HUES64 (cell line): ENCODE data around the gene SEC61B. TPM values are rescaled to one million over a fixed set of nuclear protein-coding genes. Genes with fewer than 3 reads are reported as not detected.

Experiments
- H3K27ac ChIP-seq: 2 replicates; pipeline ENCODE4 v1.7.0; 2013; ENCODE audit warnings: low read depth, low read length, inconsistent platforms
- H3K27me3 ChIP-seq: 2 replicates; pipeline ENCODE4 v1.6.1; 2013; ENCODE audit warnings: mild to moderate bottlenecking, low read length; ENCODE audit not compliant: insufficient read depth
- H3K36me3 ChIP-seq: 2 replicates; pipeline ENCODE4 v1.6.1; 2013; ENCODE audit warnings: mild to moderate bottlenecking, low read length; ENCODE audit not compliant: insufficient read depth
- H3K4me1 ChIP-seq: 2 replicates; pipeline ENCODE4 v1.6.1; 2013; ENCODE audit warnings: mild to moderate bottlenecking, low read length, moderate library complexity; ENCODE audit not compliant: insufficient read depth
- H3K4me3 ChIP-seq: 2 replicates; pipeline ENCODE4 v1.5.1; 2013; ENCODE audit warnings: mild to moderate bottlenecking, low read length, moderate library complexity
- H3K9ac ChIP-seq: 2 replicates; pipeline ENCODE4 v1.6.1; 2013; ENCODE audit warnings: mild to moderate bottlenecking, low read depth, low read length
- H3K9me3 ChIP-seq: 2 replicates; pipeline ENCODE4 v1.6.1; 2013; ENCODE audit warnings: low read depth, low read length; ENCODE audit not compliant: insufficient read depth
- WGBS: fragments of 150-250, 120-280 bp; methylation state at CpG from one replicate; pipeline ENCODE4 v1.1.7; 2013; ENCODE audit warnings: missing lambda C conversion rate; 5-methylcytosine and 5-hydroxymethylcytosine counted together
- polyA plus RNA-seq, 2 experiments: library from polyadenylated mRNA; stranded (reverse); fragments of 50-300 nt; gene quantifications; one replicate each; pipeline ENCODE4 v1.2.3, GENCODE V29; 2013

SEC61B gene
- polyA plus RNA-seq (2013, experiment 1 of 2): 204 TPM
- polyA plus RNA-seq (2013, experiment 2 of 2): 185 TPM

DNA sequence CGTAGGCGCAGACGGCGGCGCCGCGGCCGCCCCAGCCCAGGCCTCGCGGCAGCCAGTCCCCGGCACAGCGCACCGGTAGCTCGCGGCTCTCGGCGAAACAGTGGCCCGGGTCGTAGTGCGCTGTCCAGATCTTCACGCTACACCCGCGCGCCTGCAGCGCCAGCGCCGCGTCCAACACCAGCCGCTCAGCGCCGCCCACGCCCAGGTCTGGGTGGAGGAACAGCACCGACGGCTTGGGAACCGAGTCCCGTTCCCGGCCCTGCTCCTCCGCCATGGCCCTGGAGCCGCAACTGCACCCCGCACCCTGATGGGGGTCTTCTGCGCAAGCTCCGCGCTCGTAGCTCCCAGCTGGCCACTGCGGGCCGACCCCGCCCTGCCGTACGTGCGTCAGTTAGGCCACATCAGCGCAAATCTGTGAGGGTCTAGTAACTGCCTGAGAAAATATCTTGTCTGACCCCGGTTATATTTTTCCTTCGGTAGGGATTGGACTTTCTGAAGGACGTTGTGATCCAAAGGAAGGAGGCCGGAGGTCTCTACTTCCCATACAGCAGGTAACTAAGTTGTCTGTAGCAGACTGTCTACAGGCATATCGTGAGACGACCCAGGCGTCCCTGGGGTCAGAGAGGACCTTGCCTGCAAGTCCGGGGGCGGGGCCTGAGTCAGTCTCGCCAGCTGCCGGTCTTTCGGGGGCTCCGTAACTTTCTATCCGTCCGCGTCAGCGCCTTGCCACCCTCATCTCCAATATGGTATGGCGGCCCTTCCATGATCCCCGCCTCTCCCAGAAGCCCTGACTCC lies at the start of gene SEC61B, which contains the start of gene ALG2:
SEC61B (plus strand) TSS at position 662 of the 795 bp plus-strand sequence; CDS start at position 744, 82 bp downstream.
ALG2 (minus strand) TSS at position 322 of the 795 bp plus-strand sequence; CDS start at position 274, 48 bp downstream.
- no peaks in the 10 kb centered on the region for H3K9me3 ChIP-seq
- H3K27ac ChIP-seq: peak within 1 kb of the TSS; percentile 95
- WGBS: under 1% methylated on average over 70 of the region's 70 CpGs
- H3K36me3 ChIP-seq: peaks cover 44% of the 10 kb centered on the region
- H3K4me1 ChIP-seq: peaks cover 4% of the 10 kb centered on the region; the same call in 1 of the 2 replicates
- peak within 1 kb of the TSS; percentile 93 for H3K4me3 ChIP-seq
- no peaks in the 10 kb centered on the region for H3K27me3 ChIP-seq
- H3K9ac ChIP-seq: peak within 1 kb of the TSS; percentile 93

DNA sequence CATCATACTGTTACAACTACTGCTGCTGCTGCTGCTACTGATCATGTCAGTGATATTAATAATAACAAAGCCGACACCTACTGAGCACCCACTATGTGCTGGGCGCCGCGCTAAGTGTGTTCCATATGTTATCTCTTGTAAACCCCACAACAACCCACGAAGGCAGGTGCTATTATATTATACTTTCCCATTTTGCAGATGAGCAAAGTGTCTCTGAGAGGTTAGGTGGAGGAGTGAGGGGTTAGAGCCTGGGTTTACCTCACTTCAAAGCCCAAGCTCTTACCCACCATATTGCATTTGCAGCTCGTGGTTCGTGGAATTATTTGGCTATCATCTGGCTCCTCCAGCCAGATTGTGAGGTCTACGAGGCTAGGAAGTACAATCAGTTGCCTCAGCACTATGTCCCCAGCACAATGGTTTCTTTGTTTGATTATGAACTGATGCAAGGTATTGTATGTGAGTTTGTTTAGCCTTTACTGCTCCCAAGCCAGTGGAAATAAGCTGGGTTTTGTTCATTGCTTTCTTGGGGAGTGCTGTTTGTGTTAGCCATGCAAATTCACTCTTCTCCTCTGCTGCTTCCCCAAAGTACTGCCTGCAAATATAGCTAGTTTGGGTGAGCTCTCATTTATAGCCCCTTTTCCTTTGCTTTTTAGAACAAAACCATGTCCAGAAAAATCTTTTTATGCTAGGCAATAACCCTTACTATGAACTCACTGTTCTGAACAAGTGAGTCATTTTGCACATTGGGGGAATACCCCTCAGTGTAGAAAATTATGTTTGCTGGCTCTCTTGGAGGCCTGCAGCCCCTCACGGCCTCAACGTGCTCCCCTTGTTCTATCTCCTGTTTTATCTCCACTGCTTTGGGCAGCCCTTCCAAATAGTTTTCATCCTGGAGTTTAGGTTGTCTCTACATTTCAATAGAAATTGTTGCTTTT lies 48.2 kb upstream of the SEC61B start:
- Histone ChIP-seq H3K27me3 (no peaks in the 10 kb centered on the region), H3K4me1 (peaks cover 39% of the 10 kb centered on the region), H3K9ac (no peak overlapping the region), H3K36me3 (no peaks in the 10 kb centered on the region), H3K27ac (no peak overlapping the region), H3K9me3 (no peaks in the 10 kb centered on the region), H3K4me3 (no peak overlapping the region)
- 84% methylated on average over 10 of the region's 10 CpGs for WGBS

DNA sequence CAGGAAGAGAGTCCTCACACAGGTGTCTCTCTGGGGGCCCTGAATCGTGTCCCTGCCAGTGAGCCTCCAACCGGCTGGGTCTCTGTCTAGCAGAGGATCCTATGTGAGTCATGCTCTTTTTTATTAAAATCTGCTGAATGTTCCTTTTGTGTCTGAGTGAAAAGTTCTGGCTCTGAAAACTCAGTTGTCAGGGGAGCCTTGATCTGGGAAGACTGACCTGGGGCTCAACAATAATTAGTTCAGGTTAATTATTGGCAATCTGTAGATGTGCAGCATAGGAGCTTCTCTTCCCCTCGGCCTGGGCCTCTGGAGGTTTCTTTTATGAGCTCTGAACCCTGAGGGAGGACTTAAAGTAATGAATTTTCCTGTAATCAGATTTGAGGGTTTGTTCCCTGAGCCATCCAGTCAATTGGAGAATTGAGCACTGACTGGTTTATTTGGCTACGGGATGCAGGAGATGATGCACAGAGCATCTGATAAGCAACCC lies 45.5 kb upstream of the SEC61B start:
- Histone ChIP-seq H3K9me3 (no peaks in the 10 kb centered on the region), H3K36me3 (no peaks in the 10 kb centered on the region), H3K27me3 (no peaks in the 10 kb centered on the region), H3K4me1 (peaks cover 20% of the 10 kb centered on the region; the same call in 1 of the 2 replicates), H3K4me3 (no peak overlapping the region), H3K9ac (no peak overlapping the region), H3K27ac (no peak overlapping the region)
- 65% methylated on average over 4 of the region's 4 CpGs for WGBS

DNA sequence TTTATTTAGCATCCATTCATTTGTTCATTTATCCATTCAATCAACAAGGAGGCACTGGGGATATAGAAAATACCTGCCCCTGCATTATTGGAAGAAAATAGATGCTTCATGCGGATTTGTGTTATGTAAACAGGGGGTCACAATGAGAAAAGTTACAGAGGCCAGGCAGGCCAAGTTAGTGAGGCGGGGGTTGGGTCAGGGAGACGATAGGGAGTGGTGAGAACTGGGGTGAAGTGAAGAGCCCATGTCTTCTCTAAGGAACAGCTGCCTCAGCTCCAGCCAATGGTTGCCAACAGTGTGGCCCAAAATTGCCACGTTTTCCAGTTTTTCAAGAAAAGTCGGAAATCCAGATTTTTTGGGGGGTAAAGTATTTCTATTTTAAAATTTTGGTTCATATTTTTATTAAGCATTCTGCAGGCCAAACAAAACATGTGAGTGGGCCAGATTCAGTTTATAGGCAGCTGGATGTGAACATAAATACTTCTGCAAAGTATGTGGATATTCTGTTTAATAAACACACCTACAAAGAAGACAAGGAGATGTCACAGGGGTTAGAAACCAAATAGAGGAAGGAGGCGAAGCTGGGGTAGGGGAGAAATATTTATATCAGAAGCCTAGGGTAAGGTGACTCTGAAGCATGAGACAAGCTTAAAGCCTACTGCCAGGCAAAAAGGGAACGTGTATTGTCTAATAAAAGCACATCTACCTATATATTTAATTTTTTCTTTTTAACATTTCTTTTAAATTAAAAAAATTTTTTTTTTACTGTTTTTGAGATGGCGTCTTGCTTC lies 44.3 kb upstream of the SEC61B start:
- Histone ChIP-seq H3K4me1 (peaks cover 20% of the 10 kb centered on the region; the same call in 1 of the 2 replicates), H3K9ac (no peak overlapping the region), H3K36me3 (no peaks in the 10 kb centered on the region), H3K27me3 (no peaks in the 10 kb centered on the region), H3K4me3 (no peak overlapping the region), H3K27ac (no peak overlapping the region), H3K9me3 (no peaks in the 10 kb centered on the region)
- 94% methylated on average over 7 of the region's 8 CpGs for WGBS

DNA sequence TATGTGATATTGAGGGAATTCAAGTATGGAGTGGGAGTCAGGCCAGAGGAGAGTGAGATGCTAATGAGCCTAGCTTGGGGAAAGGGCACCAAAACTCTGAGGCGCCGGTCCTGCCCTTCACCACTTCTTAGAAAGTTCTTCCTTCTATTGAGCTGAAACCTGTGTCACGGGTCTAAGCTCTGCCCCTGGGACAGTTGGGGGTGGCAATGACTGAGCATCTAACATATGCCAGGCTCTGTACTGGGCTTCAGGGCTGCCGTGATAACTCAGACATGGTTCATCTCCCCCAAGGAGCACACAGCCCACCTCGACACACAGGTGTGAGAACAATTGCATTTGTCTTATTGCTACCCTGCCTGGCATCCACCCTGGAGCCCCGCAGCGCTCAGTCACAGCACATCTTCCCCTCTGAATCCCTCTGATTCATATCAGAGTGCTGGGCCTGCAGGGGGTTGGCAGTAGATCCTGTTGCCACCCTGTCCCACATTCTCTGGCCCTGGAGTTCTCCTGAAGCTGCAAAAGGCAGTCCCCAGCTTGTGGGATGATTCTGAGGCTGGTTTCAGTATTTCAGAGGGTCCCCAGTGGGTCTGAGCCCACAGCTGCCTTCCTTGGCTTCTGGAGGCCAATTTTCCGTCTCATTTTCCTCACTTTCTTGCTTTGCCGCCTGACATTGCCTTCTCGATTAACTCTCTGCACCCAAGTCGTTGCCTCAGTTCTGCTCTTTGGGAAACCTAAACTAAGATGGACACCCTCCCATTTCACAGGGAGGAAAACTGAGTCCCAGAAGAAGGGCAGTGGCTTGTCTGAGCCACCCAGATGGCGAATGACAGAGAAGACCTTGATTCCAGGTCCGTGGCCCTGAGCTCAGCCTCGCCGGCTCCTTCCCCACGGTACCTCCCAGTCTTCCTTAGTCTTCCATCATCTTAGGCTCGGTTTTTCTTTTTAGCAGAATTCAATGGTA lies 42.9 kb upstream of the SEC61B start:
- no peak overlapping the region for H3K4me3 ChIP-seq
- peaks cover 12% of the 10 kb centered on the region; the same call in 1 of the 2 replicates for H3K4me1 ChIP-seq
- no peaks in the 10 kb centered on the region for H3K36me3 ChIP-seq
- no peaks in the 10 kb centered on the region for H3K9me3 ChIP-seq
- H3K27me3 ChIP-seq: no peaks in the 10 kb centered on the region
- no peak overlapping the region for H3K27ac ChIP-seq
- no peak overlapping the region for H3K9ac ChIP-seq
- WGBS: 93% methylated on average over 17 of the region's 17 CpGs

DNA sequence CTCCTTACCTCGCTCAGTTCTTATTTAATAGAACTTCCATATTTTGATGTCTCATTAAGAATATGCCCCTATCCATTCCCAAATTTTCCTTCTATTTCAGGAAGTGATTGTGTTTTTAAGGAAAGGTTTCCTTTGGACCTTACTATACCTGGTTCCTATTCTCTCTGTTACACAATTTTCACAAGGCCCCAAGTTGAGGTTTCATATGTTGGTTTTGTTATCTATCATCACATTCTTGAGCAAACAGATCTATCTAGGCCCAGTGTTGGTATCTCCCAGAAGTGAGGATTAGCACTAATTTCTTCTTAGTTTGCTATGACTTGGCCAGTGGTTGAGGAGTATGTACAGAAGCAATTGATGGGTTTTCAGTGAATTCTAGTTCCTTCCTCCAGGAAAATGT lies 41.9 kb upstream of the SEC61B start:
- Histone ChIP-seq H3K4me3 (no peak overlapping the region), H3K4me1 (peaks cover 11% of the 10 kb centered on the region; the same call in 1 of the 2 replicates), H3K36me3 (no peaks in the 10 kb centered on the region), H3K27me3 (no peaks in the 10 kb centered on the region), H3K9ac (no peak overlapping the region), H3K27ac (no peak overlapping the region), H3K9me3 (no peaks in the 10 kb centered on the region)
- 89% methylated on average over 1 of the region's 1 CpG for WGBS

DNA sequence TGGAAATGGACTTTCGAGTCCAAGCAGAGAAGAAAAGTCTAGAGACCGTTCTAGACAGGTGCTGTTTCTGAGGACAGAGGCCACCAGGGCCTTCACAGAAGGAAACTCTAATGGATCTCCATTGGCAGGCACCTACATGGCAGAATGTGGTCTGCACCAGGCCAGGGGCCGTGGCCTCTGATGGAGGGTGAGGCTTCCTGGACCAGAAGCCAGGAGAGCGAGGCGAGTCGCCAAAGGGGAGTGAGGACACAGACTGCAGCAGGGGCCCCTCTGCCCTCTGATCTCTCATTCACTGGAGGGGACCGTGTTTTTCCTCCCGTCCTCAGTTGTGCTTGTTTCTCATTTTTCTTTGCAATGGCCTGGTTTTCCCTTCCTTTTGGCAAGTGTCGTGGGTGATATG lies 41.4 kb upstream of the SEC61B start:
- no peak overlapping the region for H3K27ac ChIP-seq
- H3K9me3 ChIP-seq: no peaks in the 10 kb centered on the region
- H3K9ac ChIP-seq: no peak overlapping the region
- no peaks in the 10 kb centered on the region for H3K36me3 ChIP-seq
- WGBS: 89% methylated on average over 8 of the region's 9 CpGs
- no peak overlapping the region for H3K4me3 ChIP-seq
- H3K4me1 ChIP-seq: peaks cover 11% of the 10 kb centered on the region; the same call in 1 of the 2 replicates
- H3K27me3 ChIP-seq: no peaks in the 10 kb centered on the region

DNA sequence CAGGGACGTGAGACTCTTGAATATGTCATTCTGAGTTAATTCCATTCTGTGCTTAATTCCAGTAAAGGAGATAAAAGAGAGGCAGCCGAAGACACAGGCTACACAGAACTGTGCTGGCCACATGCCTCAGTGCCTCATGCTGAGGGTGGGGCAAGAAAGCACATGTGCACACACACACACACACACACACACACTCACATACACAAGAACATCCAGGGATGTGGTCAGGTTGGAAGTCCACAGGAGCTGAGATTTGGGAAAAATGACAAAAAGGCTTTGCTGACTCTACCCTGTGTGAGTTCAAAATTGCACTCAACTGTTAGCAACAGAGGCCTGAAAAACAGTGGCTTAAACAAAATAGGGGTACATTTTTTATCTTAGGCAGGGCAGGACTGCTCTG lies 40.9 kb upstream of the SEC61B start:
- no peak overlapping the region for H3K27ac ChIP-seq
- no peaks in the 10 kb centered on the region for H3K27me3 ChIP-seq
- H3K36me3 ChIP-seq: no peaks in the 10 kb centered on the region
- WGBS: 88% methylated on average over 2 of the region's 2 CpGs
- peaks cover 10% of the 10 kb centered on the region; the same call in 1 of the 2 replicates for H3K4me1 ChIP-seq
- no peaks in the 10 kb centered on the region for H3K9me3 ChIP-seq
- no peak overlapping the region for H3K4me3 ChIP-seq
- H3K9ac ChIP-seq: no peak overlapping the region

DNA sequence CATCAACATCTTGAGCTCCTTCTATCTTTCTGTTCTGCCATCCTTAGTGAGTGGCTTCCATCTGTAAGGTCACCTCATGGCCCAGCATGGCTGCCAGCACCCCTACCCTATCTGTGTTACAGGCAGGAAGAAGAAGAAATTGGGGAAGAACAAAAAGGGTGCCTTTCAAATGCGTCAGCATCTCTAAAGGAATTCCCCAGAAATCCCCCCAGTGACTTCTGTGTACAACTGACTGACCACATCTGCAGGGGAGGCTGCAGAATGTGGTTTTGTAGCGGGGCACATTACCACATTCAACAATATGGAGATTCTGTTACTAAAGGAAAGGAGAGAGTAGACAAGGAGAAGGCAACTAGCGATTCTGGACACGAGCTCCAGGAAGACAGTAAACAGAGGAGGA lies 40.5 kb upstream of the SEC61B start:
- 86% methylated on average over 3 of the region's 4 CpGs for whole genome bisulfite sequencing
- no peaks in the 10 kb centered on the region for H3K9me3 ChIP-seq
- peaks cover 6% of the 10 kb centered on the region; the same call in 1 of the 2 replicates for H3K4me1 ChIP-seq
- H3K27ac ChIP-seq: no peak overlapping the region
- H3K36me3 ChIP-seq: no peaks in the 10 kb centered on the region
- no peaks in the 10 kb centered on the region for H3K27me3 ChIP-seq
- H3K4me3 ChIP-seq: no peak overlapping the region
- no peak overlapping the region for H3K9ac ChIP-seq
